HCT116 (cell line): Measurements from ENCODE around the gene POMT2. TPM values are rescaled to one million over a fixed set of nuclear protein-coding genes. Genes with fewer than 3 reads are reported as not detected.

Experiments
- ATAC-seq: fragments of 200-7000 bp; cut with Tn5 transposase; 2 replicates; pipeline ENCODE4 v1.9.1; 2020; ENCODE audit warnings: mild to moderate bottlenecking, moderate library complexity
- BruUV-seq: library from RNA; stranded (reverse); fragments of 400-500 nt; replicated peaks from 2 replicates; lab custom pipeline; 2021; lab: Mats Ljungman, UMichigan
- CTCF ChIA-PET: fragments of 300-600 bp; sonication (Branson Sonifier 250); formaldehyde crosslinking; loops from one replicate; lab custom pipeline; 2021; ENCODE audit warnings: antibody characterized with exemption; lab: Charles Lee
- POLR2A ChIA-PET: fragments of 300-600, 350-600 bp; sonication (Branson Sonifier 250); formaldehyde crosslinking; loops from one replicate; lab custom pipeline; 2021; ENCODE audit warnings: antibody characterized with exemption; lab: Charles Lee
- RAD21 ChIA-PET, 2 experiments: fragments of 300-600 bp; sonication (Branson Sonifier 250); formaldehyde crosslinking; loops; one replicate each; lab custom pipeline; 2023; ENCODE audit warnings: low total read pairs in 2 of 2; ENCODE audit not compliant: uncharacterized antibody in 2 of 2, unreplicated experiment in 2 of 2, low non-redundant PET in 1 of 2; lab: Charles Lee
- DNase-seq: peaks from one replicate; pipeline ENCODE4 v3.0.0-alpha.2; 2010; ENCODE audit warnings: low read depth, low spot score
- H2AFZ ChIP-seq: fragments of 200-600 bp; shearing (Covaris generic), sonication (generic); 2 replicates; pipeline ENCODE4 v1.6.1; 2017; ENCODE audit warnings: low read depth, mixed run types, mixed read lengths, antibody characterized with exemption, low read length; ENCODE audit not compliant: poor library complexity, severe bottlenecking
- H3K27ac ChIP-seq: 2 replicates; pipeline ENCODE4 v1.5.1; 2012; ENCODE audit warnings: low read depth, low read length
- H3K27me3 ChIP-seq: fragments of 200-600 bp; sonication (generic); 2 replicates; pipeline ENCODE4 v1.6.1; 2016; ENCODE audit warnings: mixed run types, low read length, mixed read lengths; ENCODE audit not compliant: insufficient read depth
- H3K36me3 ChIP-seq, 2 experiments: fragments of 200-500 bp in 1 of 2; fragments of 200-600 bp in 1 of 2; sonication (Bioruptor generic) in 1 of 2; sonication (generic) in 1 of 2; 2 replicates each; pipeline versions ENCODE4 v1.5.1 to v1.6.1; 2014 to 2016; ENCODE audit warnings: low read length in 2 of 2, inconsistent platforms in 1 of 2, mixed read lengths in 1 of 2, mixed run types in 1 of 2; ENCODE audit not compliant: insufficient read depth in 2 of 2, control insufficient read depth in 1 of 2
- H3K4me1 ChIP-seq, 2 experiments: fragments of 200-600 bp in 1 of 2; sonication (generic) in 1 of 2; 2 replicates each; pipeline versions ENCODE4 v1.5.1 to v1.6.1; 2012 to 2017; ENCODE audit warnings: low read length in 2 of 2, inconsistent platforms in 1 of 2, mild to moderate bottlenecking in 1 of 2, mixed read lengths in 1 of 2, mixed run types in 1 of 2, moderate library complexity in 1 of 2; ENCODE audit not compliant: insufficient read depth in 2 of 2, control insufficient read depth in 1 of 2
- H3K4me2 ChIP-seq: fragments of 200-600 bp; sonication (generic); 2 replicates; pipeline ENCODE4 v1.6.1; 2017; ENCODE audit warnings: mixed run types, low read length, mixed read lengths
- H3K4me3 ChIP-seq, 2 experiments: fragments of 200-600 bp in 1 of 2; sonication (generic) in 1 of 2; replicated peaks in 1 of 2; 2 replicates each; pipeline ENCODE4 v1.5.1; 2011 to 2016; ENCODE audit warnings: low read length in 2 of 2, control low read depth in 1 of 2, low read depth in 1 of 2, mild to moderate bottlenecking in 1 of 2, mixed read lengths in 1 of 2, mixed run types in 1 of 2
- H3K79me2 ChIP-seq: fragments of 200-600 bp; sonication (generic); 2 replicates; pipeline ENCODE4 v1.6.1; 2017; ENCODE audit warnings: mild to moderate bottlenecking, mixed run types, low read length, moderate library complexity, mixed read lengths; ENCODE audit not compliant: insufficient read depth
- H3K9ac ChIP-seq: fragments of 200-600 bp; sonication (generic); 2 replicates; pipeline ENCODE4 v1.6.1; 2016; ENCODE audit warnings: low read length, mixed read lengths
- H3K9me2 ChIP-seq: fragments of 200-600 bp; sonication (generic), shearing (Covaris generic); 2 replicates; pipeline ENCODE4 v1.6.1; 2017; ENCODE audit warnings: mixed run types, mild to moderate bottlenecking, moderate library complexity; ENCODE audit not compliant: insufficient read depth
- H3K9me3 ChIP-seq, 2 experiments: fragments of 200-500 bp in 1 of 2; fragments of 200-600 bp in 1 of 2; sonication (Bioruptor generic) in 1 of 2; sonication (generic) in 1 of 2; 2 replicates each; pipeline ENCODE4 v1.6.1; 2014 to 2017; ENCODE audit warnings: low read length in 2 of 2, mixed read lengths in 2 of 2, inconsistent platforms in 1 of 2, low read depth in 1 of 2, mild to moderate bottlenecking in 1 of 2, mixed run types in 1 of 2, moderate library complexity in 1 of 2; ENCODE audit not compliant: control insufficient read depth in 1 of 2, insufficient read depth in 1 of 2
- H4K20me1 ChIP-seq: fragments of 200-600 bp; sonication (generic), shearing (Covaris generic); 2 replicates; pipeline ENCODE4 v1.6.1; 2017; ENCODE audit warnings: mixed run types, mild to moderate bottlenecking, moderate library complexity; ENCODE audit not compliant: insufficient read depth
- CBX3 ChIP-seq: IDR thresholded peaks from 2 replicates; pipeline ENCODE4 v1.6.1; 2012; ENCODE audit warnings: low read depth
- ELF1 ChIP-seq: IDR thresholded peaks from 2 replicates; pipeline ENCODE4 v1.6.1; 2012; ENCODE audit warnings: low read depth, borderline replicate concordance
- EZH2phosphoT487 ChIP-seq: fragments of 200-600 bp; IDR thresholded peaks from 2 replicates; pipeline ENCODE4 v1.6.1; 2018; ENCODE audit warnings: antibody characterized with exemption, borderline replicate concordance
- FOSL1 ChIP-seq: IDR thresholded peaks from 2 replicates; pipeline ENCODE4 v1.6.1; 2012; ENCODE audit warnings: low read depth
- JUND ChIP-seq: IDR thresholded peaks from 2 replicates; pipeline ENCODE4 v1.6.1; 2012
- POLR2AphosphoS5 ChIP-seq: IDR thresholded peaks from 2 replicates; pipeline ENCODE4 v1.6.1; 2011; ENCODE audit warnings: mild to moderate bottlenecking, low read depth, low read length, moderate library complexity
- RAD21 ChIP-seq: IDR thresholded peaks from 2 replicates; pipeline ENCODE4 v1.6.1; 2012; ENCODE audit warnings: low read depth, mild to moderate bottlenecking
- SP1 ChIP-seq: IDR thresholded peaks from 2 replicates; pipeline ENCODE4 v1.6.1; 2012; ENCODE audit warnings: low read depth
- TCF7L2 ChIP-seq: IDR thresholded peaks from 2 replicates; pipeline ENCODE4 v1.7.0; 2011; ENCODE audit warnings: borderline replicate concordance, inconsistent platforms; ENCODE audit not compliant: insufficient read depth, insufficient read length; ENCODE audit errors: extremely low read depth
- YY1 ChIP-seq: IDR thresholded peaks from 2 replicates; pipeline ENCODE4 v1.6.1; 2011; ENCODE audit warnings: low read length, low read depth, moderate library complexity, mild to moderate bottlenecking; ENCODE audit not compliant: insufficient replicate concordance; ENCODE audit errors: extremely low read depth
- ZFX ChIP-seq: fragments of 450-650 bp; IDR thresholded peaks from 2 replicates; pipeline ENCODE4 v1.6.1; 2017
- intact Hi-C: fragments of 100-400 bp; cut with micrococcal nuclease; formaldehyde crosslinking; loops from 2 replicates; pipeline ENCODE4 v1.10.0; 2022
- total RNA-seq: library from RNA; stranded (reverse); gene quantifications from one replicate; pipeline ENCODE4 v1.2.1, GENCODE V29; 2021; ENCODE audit not compliant: unreplicated experiment
- TF ChIP-seq, protein P1 (sequence below): IDR thresholded peaks from 2 replicates; pipeline ENCODE4 v1.6.1; 2012
- TF ChIP-seq, protein P2 (sequence below): IDR thresholded peaks from 2 replicates; pipeline ENCODE4 v1.6.1; 2012; ENCODE audit warnings: low read depth
- TF ChIP-seq, protein P3 (sequence below): IDR thresholded peaks from 2 replicates; pipeline ENCODE4 v1.6.1; 2011; ENCODE audit warnings: mild to moderate bottlenecking, low read length, moderate library complexity; ENCODE audit not compliant: insufficient replicate concordance; ENCODE audit errors: extremely low read depth
- TF ChIP-seq, protein P4 (sequence below): IDR thresholded peaks from 2 replicates; pipeline ENCODE4 v1.6.1; 2012

Gene POMT2
- total RNA-seq, 1 experiment from 2014 or later, result 30.2 TPM

DNA sequence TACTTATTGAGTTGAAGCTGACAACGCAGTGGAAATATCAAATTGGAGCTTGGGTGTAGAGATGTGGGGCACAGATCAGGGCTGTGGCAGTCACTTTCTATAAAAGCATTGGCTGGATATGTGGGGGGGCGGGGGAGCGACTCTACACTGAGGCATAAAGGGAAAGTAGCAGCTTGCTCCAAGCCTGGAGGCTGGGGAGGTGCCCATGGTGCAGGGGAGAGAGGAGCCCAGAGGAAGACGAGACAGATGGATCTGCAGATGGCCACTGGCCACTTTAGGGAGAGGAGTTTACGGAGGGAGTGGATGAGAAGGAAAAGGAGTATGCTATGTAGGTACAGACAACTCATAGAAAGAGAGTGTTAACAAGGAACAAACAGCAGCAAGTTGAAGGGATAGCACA, 36.2 kb downstream of the POMT2 start:
- Histone ChIP-seq H3K4me1 (no peaks in the 10 kb centered on the region), H3K36me3 (peaks cover 11 to 15% of the 10 kb centered on the region in 2 experiments; a peak in 3 of 4 replicates), H3K4me2 (no peak overlapping the region), H3K27ac (no peak overlapping the region), H3K79me2 (no peaks in the 10 kb centered on the region), H3K27me3 (no peaks in the 10 kb centered on the region), H4K20me1 (no peaks in the 10 kb centered on the region), H3K4me3 (no peak overlapping the region), H3K9me2 (no peaks in the 10 kb centered on the region), H2AFZ (no peak overlapping the region), H3K9me3 (no peaks in the 10 kb centered on the region), H3K9ac (no peak overlapping the region)
- TF ChIP-seq POLR2AphosphoS5, result no peak
- TF ChIP-seq, protein P1, sequence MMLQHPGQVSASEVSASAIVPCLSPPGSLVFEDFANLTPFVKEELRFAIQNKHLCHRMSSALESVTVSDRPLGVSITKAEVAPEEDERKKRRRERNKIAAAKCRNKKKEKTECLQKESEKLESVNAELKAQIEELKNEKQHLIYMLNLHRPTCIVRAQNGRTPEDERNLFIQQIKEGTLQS, result no peak
- no peak for DNase-seq
- intact Hi-C loops, result no loop called here
- ChIA-PET CTCF (interaction anchor here (0.6 to 1.4 kb wide), 2 partner anchors 17 to 19 kb away, joined by 3 to 4 read pairs; no protein-coding TSS in a partner anchor), POLR2A (no interaction called here), RAD21 (no interaction called here)
- BruUV-seq, result no TSS peak
- ATAC-seq, result no peak

DNA sequence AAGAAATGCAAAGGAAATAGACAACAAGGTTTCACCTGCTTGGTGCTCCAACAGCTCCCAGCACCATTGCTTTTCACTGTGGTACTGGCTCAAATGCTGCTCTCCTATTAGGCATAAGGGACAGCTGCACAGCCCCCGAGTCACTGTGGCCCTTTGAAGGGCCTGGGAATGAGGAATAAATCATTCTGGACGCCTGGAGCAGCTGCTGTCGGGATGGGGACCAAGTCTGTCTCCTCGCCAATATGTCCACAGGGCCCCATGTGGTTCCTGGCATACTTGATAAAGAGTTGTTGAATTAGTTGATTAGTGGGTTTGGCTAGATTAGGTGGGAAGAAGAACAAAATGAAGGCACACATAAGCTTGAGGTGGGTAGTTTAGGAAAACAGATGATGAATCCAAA, 36.6 kb downstream of the POMT2 start:
- no peaks in the 10 kb centered on the region for H3K9me3 ChIP-seq
- CTCF ChIA-PET, result interaction anchor here (0.6 to 1.4 kb wide), 3 partner anchors 17 to 133 kb away, joined by 3 to 4 read pairs (median 4); no protein-coding TSS in a partner anchor
- POLR2A ChIA-PET, result no interaction called here
- intact Hi-C loops, result no loop called here
- H3K36me3 ChIP-seq, result peaks cover 11 to 15% of the 10 kb centered on the region in 2 experiments; a peak in 3 of 4 replicates
- H3K4me3 ChIP-seq, result no peak overlapping the region
- H3K79me2 ChIP-seq, result no peaks in the 10 kb centered on the region
- no peak for ATAC-seq
- no peaks in the 10 kb centered on the region for H3K4me1 ChIP-seq
- no peak overlapping the region for H2AFZ ChIP-seq
- no peaks in the 10 kb centered on the region for H4K20me1 ChIP-seq
- H3K27me3 ChIP-seq, result no peaks in the 10 kb centered on the region
- TF ChIP-seq, protein P2, sequence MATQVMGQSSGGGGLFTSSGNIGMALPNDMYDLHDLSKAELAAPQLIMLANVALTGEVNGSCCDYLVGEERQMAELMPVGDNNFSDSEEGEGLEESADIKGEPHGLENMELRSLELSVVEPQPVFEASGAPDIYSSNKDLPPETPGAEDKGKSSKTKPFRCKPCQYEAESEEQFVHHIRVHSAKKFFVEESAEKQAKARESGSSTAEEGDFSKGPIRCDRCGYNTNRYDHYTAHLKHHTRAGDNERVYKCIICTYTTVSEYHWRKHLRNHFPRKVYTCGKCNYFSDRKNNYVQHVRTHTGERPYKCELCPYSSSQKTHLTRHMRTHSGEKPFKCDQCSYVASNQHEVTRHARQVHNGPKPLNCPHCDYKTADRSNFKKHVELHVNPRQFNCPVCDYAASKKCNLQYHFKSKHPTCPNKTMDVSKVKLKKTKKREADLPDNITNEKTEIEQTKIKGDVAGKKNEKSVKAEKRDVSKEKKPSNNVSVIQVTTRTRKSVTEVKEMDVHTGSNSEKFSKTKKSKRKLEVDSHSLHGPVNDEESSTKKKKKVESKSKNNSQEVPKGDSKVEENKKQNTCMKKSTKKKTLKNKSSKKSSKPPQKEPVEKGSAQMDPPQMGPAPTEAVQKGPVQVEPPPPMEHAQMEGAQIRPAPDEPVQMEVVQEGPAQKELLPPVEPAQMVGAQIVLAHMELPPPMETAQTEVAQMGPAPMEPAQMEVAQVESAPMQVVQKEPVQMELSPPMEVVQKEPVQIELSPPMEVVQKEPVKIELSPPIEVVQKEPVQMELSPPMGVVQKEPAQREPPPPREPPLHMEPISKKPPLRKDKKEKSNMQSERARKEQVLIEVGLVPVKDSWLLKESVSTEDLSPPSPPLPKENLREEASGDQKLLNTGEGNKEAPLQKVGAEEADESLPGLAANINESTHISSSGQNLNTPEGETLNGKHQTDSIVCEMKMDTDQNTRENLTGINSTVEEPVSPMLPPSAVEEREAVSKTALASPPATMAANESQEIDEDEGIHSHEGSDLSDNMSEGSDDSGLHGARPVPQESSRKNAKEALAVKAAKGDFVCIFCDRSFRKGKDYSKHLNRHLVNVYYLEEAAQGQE, result no peak
- TF ChIP-seq YY1 (no peak), JUND (no peak), SP1 (no peak), RAD21 (no peak), ZFX (no peak), TCF7L2 (no peak), ELF1 (no peak), EZH2phosphoT487 (no peak), FOSL1 (no peak), CBX3 (no peak)
- TF ChIP-seq, protein P3, sequence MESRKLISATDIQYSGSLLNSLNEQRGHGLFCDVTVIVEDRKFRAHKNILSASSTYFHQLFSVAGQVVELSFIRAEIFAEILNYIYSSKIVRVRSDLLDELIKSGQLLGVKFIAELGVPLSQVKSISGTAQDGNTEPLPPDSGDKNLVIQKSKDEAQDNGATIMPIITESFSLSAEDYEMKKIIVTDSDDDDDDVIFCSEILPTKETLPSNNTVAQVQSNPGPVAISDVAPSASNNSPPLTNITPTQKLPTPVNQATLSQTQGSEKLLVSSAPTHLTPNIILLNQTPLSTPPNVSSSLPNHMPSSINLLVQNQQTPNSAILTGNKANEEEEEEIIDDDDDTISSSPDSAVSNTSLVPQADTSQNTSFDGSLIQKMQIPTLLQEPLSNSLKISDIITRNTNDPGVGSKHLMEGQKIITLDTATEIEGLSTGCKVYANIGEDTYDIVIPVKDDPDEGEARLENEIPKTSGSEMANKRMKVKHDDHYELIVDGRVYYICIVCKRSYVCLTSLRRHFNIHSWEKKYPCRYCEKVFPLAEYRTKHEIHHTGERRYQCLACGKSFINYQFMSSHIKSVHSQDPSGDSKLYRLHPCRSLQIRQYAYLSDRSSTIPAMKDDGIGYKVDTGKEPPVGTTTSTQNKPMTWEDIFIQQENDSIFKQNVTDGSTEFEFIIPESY, result no peak
- TF ChIP-seq, protein P4, sequence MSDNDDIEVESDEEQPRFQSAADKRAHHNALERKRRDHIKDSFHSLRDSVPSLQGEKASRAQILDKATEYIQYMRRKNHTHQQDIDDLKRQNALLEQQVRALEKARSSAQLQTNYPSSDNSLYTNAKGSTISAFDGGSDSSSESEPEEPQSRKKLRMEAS, result no peak
- H3K9ac ChIP-seq, result no peak overlapping the region
- H3K4me2 ChIP-seq, result no peak overlapping the region
- H3K27ac ChIP-seq, result no peak overlapping the region
- no TSS peak for BruUV-seq
- no peaks in the 10 kb centered on the region for H3K9me2 ChIP-seq
- RAD21 ChIA-PET, result no interaction called here
- no peak for DNase-seq
